Panc1 (cell line): ENCODE results near the gene PPIP5K1. TPM values are rescaled to one million over a fixed set of nuclear protein-coding genes. Genes with fewer than 3 reads are reported as not detected.

Source experiments
- ATAC-seq: fragments of 200-7000 bp; cut with Tn5 transposase; 2 replicates; pipeline ENCODE4 v1.9.1; 2020; ENCODE audit warnings: mild to moderate bottlenecking, moderate library complexity
- BruUV-seq: library from RNA; stranded (reverse); fragments of 400-500 nt; replicated peaks from 2 replicates; lab custom pipeline; 2021; lab: Mats Ljungman, UMichigan
- CTCF ChIA-PET: fragments of 300-600 bp; sonication (Branson Sonifier 250); formaldehyde crosslinking; loops from one replicate; lab custom pipeline; 2022; ENCODE audit warnings: antibody characterized with exemption; lab: Charles Lee
- POLR2A ChIA-PET: fragments of 300-600 bp; sonication (Branson Sonifier 250); formaldehyde crosslinking; loops from one replicate; lab custom pipeline; 2022; ENCODE audit warnings: antibody characterized with exemption; lab: Charles Lee
- DNase-seq: peaks from one replicate; pipeline ENCODE4 v3.0.0-alpha.2; 2010; ENCODE audit warnings: low read depth, low spot score
- H3K27ac ChIP-seq: 2 replicates; pipeline ENCODE4 v1.5.1; 2011; ENCODE audit warnings: mild to moderate bottlenecking, low read length, inconsistent platforms
- H3K27me3 ChIP-seq: fragments of 200-500 bp; sonication (Bioruptor generic); 2 replicates; pipeline ENCODE4 v1.6.0; 2014; ENCODE audit warnings: low read length, inconsistent platforms; ENCODE audit not compliant: control insufficient read depth, insufficient read depth
- H3K36me3 ChIP-seq: fragments of 200-500 bp; sonication (Bioruptor generic); 2 replicates; pipeline ENCODE4 v1.5.1; 2014; ENCODE audit warnings: inconsistent platforms, mild to moderate bottlenecking, low read length, moderate library complexity; ENCODE audit not compliant: control insufficient read depth, insufficient read depth
- H3K4me1 ChIP-seq: 2 replicates; pipeline ENCODE4 v1.5.1; 2011; ENCODE audit warnings: inconsistent platforms, mild to moderate bottlenecking, low read length, moderate library complexity; ENCODE audit not compliant: control insufficient read depth, insufficient read depth
- H3K4me3 ChIP-seq, 2 experiments: 2 replicates each; pipeline ENCODE4 v1.5.1; 2011 to 2012; ENCODE audit warnings: low read depth in 2 of 2, low read length in 2 of 2, mild to moderate bottlenecking in 2 of 2, inconsistent platforms in 1 of 2, moderate library complexity in 1 of 2
- H3K9me3 ChIP-seq: fragments of 200-500 bp; sonication (Bioruptor generic); 2 replicates; pipeline ENCODE4 v1.5.1; 2014; ENCODE audit warnings: low read depth, mild to moderate bottlenecking, inconsistent platforms, low read length, moderate library complexity; ENCODE audit not compliant: control insufficient read depth, insufficient read depth
- POLR2AphosphoS5 ChIP-seq: IDR thresholded peaks from 2 replicates; pipeline ENCODE4 v1.6.1; 2012; ENCODE audit warnings: mild to moderate bottlenecking, low read depth, low read length, moderate library complexity
- SIN3A ChIP-seq: IDR thresholded peaks from 2 replicates; pipeline ENCODE4 v1.6.1; 2012; ENCODE audit warnings: low read depth, mild to moderate bottlenecking, low read length, moderate library complexity, borderline replicate concordance; ENCODE audit not compliant: insufficient read depth
- TCF7L2 ChIP-seq: IDR thresholded peaks from 2 replicates; pipeline ENCODE4 v1.6.1; 2011; ENCODE audit warnings: mild to moderate bottlenecking, low read depth, low read length, inconsistent platforms
- in situ Hi-C: cut with HindIII; loops from 2 replicates; pipeline ENCODE4 v1.10.0; 2016; ENCODE audit warnings: low sequenced_read_pairs, low pct_unique_long_range_greater_than_20kb
- intact Hi-C: fragments of 100-400 bp; cut with micrococcal nuclease; formaldehyde crosslinking; loops from one replicate; pipeline ENCODE4 v1.10.0; 2022; ENCODE audit not compliant: unreplicated experiment
- total RNA-seq: library from RNA; stranded (reverse); gene quantifications from one replicate; pipeline ENCODE4 v1.2.1, GENCODE V29; 2021; ENCODE audit not compliant: unreplicated experiment
- TF ChIP-seq, protein P1 (sequence below), 2 experiments: IDR thresholded peaks; 2 replicates each; pipeline ENCODE4 v1.6.1; 2011 to 2012; ENCODE audit warnings: low read depth in 2 of 2, control low read depth in 1 of 2, low read length in 1 of 2, mild to moderate bottlenecking in 1 of 2, moderate library complexity in 1 of 2; ENCODE audit not compliant: insufficient read depth in 1 of 2
- TF ChIP-seq, protein P2 (sequence below): fragments of 450-650 bp; IDR thresholded peaks from 2 replicates; pipeline ENCODE4 v1.5.1; 2017; ENCODE audit warnings: mild to moderate bottlenecking

PPIP5K1 gene
- total RNA-seq, 1 experiment from 2014 or later: 56.6 TPM

DNA sequence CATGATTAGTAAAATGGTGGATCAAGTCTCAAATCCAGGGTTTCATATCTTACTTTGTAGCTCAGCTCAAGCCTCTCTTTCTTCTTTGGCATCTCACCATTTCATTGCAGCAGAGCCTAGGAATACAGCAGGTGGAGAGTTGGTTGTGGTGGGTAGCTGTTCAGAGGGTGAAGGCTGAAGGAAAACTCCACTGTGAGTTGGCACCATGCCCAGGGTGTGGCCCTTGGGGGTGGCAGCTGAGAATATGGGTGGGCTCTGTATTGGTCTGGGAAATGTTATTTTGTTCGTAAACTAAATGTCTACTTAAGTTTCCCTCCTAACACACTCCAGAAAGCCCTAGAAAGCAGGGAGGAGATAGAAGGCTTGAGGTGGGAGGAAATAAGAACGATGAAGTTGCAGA is 74.3 kb downstream of the PPIP5K1 start:
- BruUV-seq: no TSS peak
- intact Hi-C loops (no loop called here), in situ Hi-C loops (no loop called here)
- Histone ChIP-seq H3K9me3 (no peaks in the 10 kb centered on the region), H3K27me3 (no peaks in the 10 kb centered on the region; the same call in 1 of the 2 replicates), H3K27ac (no peak overlapping the region), H3K36me3 (no peaks in the 10 kb centered on the region), H3K4me3 (no peak overlapping the region), H3K4me1 (peaks cover 11% of the 10 kb centered on the region; the same call in 1 of the 2 replicates)
- ChIA-PET CTCF (interaction anchor here (0.8 kb wide), 1 partner anchor 96 kb away, joined by 3 read pairs; no protein-coding TSS in a partner anchor), POLR2A (no interaction called here)
- ATAC-seq (no peak), DNase-seq (no peak)
- TF ChIP-seq TCF7L2: no peak
- no peak for TF ChIP-seq SIN3A
- TF ChIP-seq, protein P1, sequence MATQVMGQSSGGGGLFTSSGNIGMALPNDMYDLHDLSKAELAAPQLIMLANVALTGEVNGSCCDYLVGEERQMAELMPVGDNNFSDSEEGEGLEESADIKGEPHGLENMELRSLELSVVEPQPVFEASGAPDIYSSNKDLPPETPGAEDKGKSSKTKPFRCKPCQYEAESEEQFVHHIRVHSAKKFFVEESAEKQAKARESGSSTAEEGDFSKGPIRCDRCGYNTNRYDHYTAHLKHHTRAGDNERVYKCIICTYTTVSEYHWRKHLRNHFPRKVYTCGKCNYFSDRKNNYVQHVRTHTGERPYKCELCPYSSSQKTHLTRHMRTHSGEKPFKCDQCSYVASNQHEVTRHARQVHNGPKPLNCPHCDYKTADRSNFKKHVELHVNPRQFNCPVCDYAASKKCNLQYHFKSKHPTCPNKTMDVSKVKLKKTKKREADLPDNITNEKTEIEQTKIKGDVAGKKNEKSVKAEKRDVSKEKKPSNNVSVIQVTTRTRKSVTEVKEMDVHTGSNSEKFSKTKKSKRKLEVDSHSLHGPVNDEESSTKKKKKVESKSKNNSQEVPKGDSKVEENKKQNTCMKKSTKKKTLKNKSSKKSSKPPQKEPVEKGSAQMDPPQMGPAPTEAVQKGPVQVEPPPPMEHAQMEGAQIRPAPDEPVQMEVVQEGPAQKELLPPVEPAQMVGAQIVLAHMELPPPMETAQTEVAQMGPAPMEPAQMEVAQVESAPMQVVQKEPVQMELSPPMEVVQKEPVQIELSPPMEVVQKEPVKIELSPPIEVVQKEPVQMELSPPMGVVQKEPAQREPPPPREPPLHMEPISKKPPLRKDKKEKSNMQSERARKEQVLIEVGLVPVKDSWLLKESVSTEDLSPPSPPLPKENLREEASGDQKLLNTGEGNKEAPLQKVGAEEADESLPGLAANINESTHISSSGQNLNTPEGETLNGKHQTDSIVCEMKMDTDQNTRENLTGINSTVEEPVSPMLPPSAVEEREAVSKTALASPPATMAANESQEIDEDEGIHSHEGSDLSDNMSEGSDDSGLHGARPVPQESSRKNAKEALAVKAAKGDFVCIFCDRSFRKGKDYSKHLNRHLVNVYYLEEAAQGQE (IDR thresholded peaks at IDR 0.05; ENCODE audit: insufficient read depth in 1 of 2, low read depth in 2 of 2, low read length in 1 of 2): no peak
- no peak for TF ChIP-seq POLR2AphosphoS5
- TF ChIP-seq, protein P2, sequence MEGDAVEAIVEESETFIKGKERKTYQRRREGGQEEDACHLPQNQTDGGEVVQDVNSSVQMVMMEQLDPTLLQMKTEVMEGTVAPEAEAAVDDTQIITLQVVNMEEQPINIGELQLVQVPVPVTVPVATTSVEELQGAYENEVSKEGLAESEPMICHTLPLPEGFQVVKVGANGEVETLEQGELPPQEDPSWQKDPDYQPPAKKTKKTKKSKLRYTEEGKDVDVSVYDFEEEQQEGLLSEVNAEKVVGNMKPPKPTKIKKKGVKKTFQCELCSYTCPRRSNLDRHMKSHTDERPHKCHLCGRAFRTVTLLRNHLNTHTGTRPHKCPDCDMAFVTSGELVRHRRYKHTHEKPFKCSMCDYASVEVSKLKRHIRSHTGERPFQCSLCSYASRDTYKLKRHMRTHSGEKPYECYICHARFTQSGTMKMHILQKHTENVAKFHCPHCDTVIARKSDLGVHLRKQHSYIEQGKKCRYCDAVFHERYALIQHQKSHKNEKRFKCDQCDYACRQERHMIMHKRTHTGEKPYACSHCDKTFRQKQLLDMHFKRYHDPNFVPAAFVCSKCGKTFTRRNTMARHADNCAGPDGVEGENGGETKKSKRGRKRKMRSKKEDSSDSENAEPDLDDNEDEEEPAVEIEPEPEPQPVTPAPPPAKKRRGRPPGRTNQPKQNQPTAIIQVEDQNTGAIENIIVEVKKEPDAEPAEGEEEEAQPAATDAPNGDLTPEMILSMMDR: no peak

DNA sequence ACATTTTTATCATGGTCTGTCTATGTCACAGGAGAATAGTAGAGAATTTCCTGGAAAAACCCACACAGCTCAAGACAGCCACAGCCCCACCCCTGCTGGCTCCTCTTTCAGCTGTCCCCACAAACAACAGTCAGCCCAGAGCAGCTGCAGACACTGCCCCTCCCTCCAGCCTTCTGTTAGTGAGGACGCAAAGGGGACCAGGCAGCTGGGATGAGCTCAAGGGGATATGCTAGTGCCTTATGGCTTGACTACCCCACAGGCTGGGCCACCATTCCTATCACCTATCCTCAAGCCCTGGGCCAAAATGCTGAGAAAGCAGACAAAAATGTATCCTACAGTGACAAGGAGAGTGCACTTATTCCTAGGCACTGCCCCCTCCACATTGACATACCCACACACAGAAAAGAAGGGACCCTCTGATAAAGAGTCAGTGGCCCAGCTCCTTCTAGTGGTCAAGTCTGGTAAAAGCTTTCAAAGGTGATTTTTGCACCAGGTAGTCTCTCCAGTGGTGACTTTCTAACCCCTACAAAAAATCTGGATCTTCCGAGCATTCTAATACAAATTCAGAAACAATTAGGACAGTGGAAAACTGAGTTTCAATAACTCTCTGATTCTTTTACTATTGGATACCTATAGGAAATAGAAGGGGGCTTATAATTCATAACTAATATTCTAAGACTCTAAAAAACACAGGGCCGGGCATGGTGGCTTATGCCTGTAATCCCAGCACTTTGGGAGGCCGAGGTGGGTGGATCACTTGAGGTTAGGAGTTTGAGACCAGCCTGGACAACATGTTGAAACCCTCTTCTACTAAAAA is 75.6 kb downstream of the PPIP5K1 start:
- Histone ChIP-seq H3K36me3 (no peaks in the 10 kb centered on the region), H3K4me1 (peaks cover 11% of the 10 kb centered on the region; the same call in 1 of the 2 replicates), H3K9me3 (no peaks in the 10 kb centered on the region), H3K4me3 (no peak overlapping the region), H3K27ac (no peak overlapping the region), H3K27me3 (no peaks in the 10 kb centered on the region; the same call in 1 of the 2 replicates)
- BruUV-seq: no TSS peak
- CTCF ChIA-PET: interaction anchor here (0.5 to 1.2 kb wide), 7 partner anchors 12 to 319 kb away, joined by 3 to 4 read pairs (median 3); no protein-coding TSS in a partner anchor
- intact Hi-C loops (no loop called here), in situ Hi-C loops (no loop called here)
- no peak for ATAC-seq
- POLR2A ChIA-PET: interaction anchor here (1.2 kb wide), 1 partner anchor 29 kb away, joined by 7 read pairs; no protein-coding TSS in a partner anchor
- no peak for DNase-seq
- TF ChIP-seq SIN3A (no peak), TCF7L2 (no peak), POLR2AphosphoS5 (no peak)
- TF ChIP-seq, protein P2: peak; percentile 86
- TF ChIP-seq, protein P1 (IDR thresholded peaks at IDR 0.05; ENCODE audit: insufficient read depth in 1 of 2, low read depth in 2 of 2, low read length in 1 of 2): no peak
